CD14-positive monocyte (primary cell): ENCODE measurements around the gene GPR142. TPM values are rescaled to one million over a fixed set of nuclear protein-coding genes. Genes with fewer than 3 reads are reported as not detected.

ENCODE experiments used
- DNase-seq, 3 donors: peaks; one replicate each; pipeline ENCODE4 v3.0.0-alpha.2; 2011 to 2022
- H2AFZ ChIP-seq: 2 replicates; pipeline ENCODE4 v1.6.0; 2012; ENCODE audit warnings: mild to moderate bottlenecking, low read depth, low read length, inconsistent platforms; ENCODE audit not compliant: insufficient read depth, poor library complexity, severe bottlenecking
- H3K27ac ChIP-seq, 2 donors: 1 replicate in 1 of 2; 2 replicates in 1 of 2; pipeline ENCODE4 v1.5.1; 2012 to 2013; ENCODE audit warnings: low read length in 2 of 2, control low read depth in 1 of 2, inconsistent platforms in 1 of 2, low read depth in 1 of 2, mild to moderate bottlenecking in 1 of 2
- H3K27me3 ChIP-seq, 2 donors: one replicate each; pipeline versions ENCODE4 v1.6.0 to v1.6.1; 2011 to 2013; ENCODE audit warnings: low read length in 2 of 2; ENCODE audit not compliant: control insufficient read depth in 2 of 2, insufficient read depth in 2 of 2
- H3K36me3 ChIP-seq, 2 donors: replicated peaks in 1 of 2; 1 replicate in 1 of 2; 2 replicates in 1 of 2; pipeline versions ENCODE4 v1.5.1 to v1.6.1; 2012 to 2013; ENCODE audit warnings: low read length in 2 of 2, control low read depth in 1 of 2, inconsistent platforms in 1 of 2, mild to moderate bottlenecking in 1 of 2; ENCODE audit not compliant: insufficient read depth in 2 of 2, control insufficient read depth in 1 of 2
- H3K4me1 ChIP-seq, 2 donors: 1 replicate in 1 of 2; 2 replicates in 1 of 2; pipeline versions ENCODE4 v1.5.1 to v1.6.1; 2012 to 2013; ENCODE audit warnings: low read length in 2 of 2, control low read depth in 1 of 2, inconsistent platforms in 1 of 2, mild to moderate bottlenecking in 1 of 2, moderate library complexity in 1 of 2; ENCODE audit not compliant: insufficient read depth in 2 of 2, control insufficient read depth in 1 of 2
- H3K4me2 ChIP-seq: replicated peaks from 2 replicates; pipeline ENCODE3; 2012; ENCODE audit warnings: low read length, moderate library complexity, mild to moderate bottlenecking; ENCODE audit not compliant: poor library complexity, severe bottlenecking; ENCODE audit errors: extremely low read depth
- H3K4me3 ChIP-seq, 3 experiments: fragments of 200-600 bp in 1 of 3; sonication (generic) in 1 of 3; replicated peaks in 1 of 3; 1 replicate in 2 of 3; 2 replicates in 1 of 3; pipeline ENCODE4 v1.5.1; 2011 to 2013; ENCODE audit warnings: low read length in 3 of 3, mild to moderate bottlenecking in 3 of 3, control low read depth in 2 of 3, low read depth in 2 of 3, inconsistent platforms in 1 of 3, moderate library complexity in 1 of 3
- H3K79me2 ChIP-seq: 2 replicates; pipeline ENCODE4 v1.6.0; 2012; ENCODE audit warnings: mild to moderate bottlenecking, control low read depth, inconsistent platforms, low read length, moderate library complexity; ENCODE audit not compliant: insufficient read depth
- H3K9ac ChIP-seq: 2 replicates; pipeline ENCODE4 v1.6.0; 2017; ENCODE audit warnings: low read length, mild to moderate bottlenecking; ENCODE audit not compliant: insufficient read depth, poor library complexity, severe bottlenecking
- H3K9me3 ChIP-seq, 2 donors: replicated peaks in 1 of 2; 1 replicate in 1 of 2; 2 replicates in 1 of 2; pipeline versions ENCODE4 v1.5.1 to v1.6.1; 2012 to 2013; ENCODE audit warnings: low read length in 2 of 2, control low read depth in 1 of 2; ENCODE audit not compliant: control insufficient read depth in 1 of 2, insufficient read depth in 1 of 2
- H4K20me1 ChIP-seq: 2 replicates; pipeline ENCODE4 v1.6.0; 2012; ENCODE audit warnings: mild to moderate bottlenecking, low read length, control low read depth, moderate library complexity; ENCODE audit not compliant: insufficient read depth
- H3K27ac Mint-ChIP-seq, 7 donors: one replicate each; pipeline ENCODE4 v1.8.0; 2020; ENCODE audit warnings: mild to moderate bottlenecking in 7 of 7, mixed read lengths in 7 of 7, moderate library complexity in 6 of 7, inconsistent platforms in 2 of 7
- H3K27me3 Mint-ChIP-seq, 3 donors: one replicate each; pipeline ENCODE4 v1.8.0; 2021 to 2022; ENCODE audit warnings: low read depth in 3 of 3, mild to moderate bottlenecking in 3 of 3, mixed read lengths in 3 of 3, moderate library complexity in 3 of 3, inconsistent platforms in 1 of 3
- H3K36me3 Mint-ChIP-seq, 2 donors: one replicate each; pipeline ENCODE4 v1.8.0; 2020; ENCODE audit warnings: mixed read lengths in 2 of 2, inconsistent platforms in 1 of 2, mild to moderate bottlenecking in 1 of 2
- H3K4me1 Mint-ChIP-seq: one replicate; pipeline ENCODE4 v1.8.0; 2020; ENCODE audit warnings: mild to moderate bottlenecking, mixed read lengths
- H3K4me3 Mint-ChIP-seq, 2 donors: one replicate each; pipeline ENCODE4 v1.8.0; 2020; ENCODE audit warnings: mild to moderate bottlenecking in 2 of 2, mixed read lengths in 2 of 2, moderate library complexity in 1 of 2
- H3K9me3 Mint-ChIP-seq, 7 donors: one replicate each; pipeline ENCODE4 v1.8.0; 2020 to 2022; ENCODE audit warnings: mixed read lengths in 7 of 7, mild to moderate bottlenecking in 6 of 7, moderate library complexity in 6 of 7, inconsistent platforms in 2 of 7
- WGBS: methylation state at CpG from one replicate; pipeline ENCODE4 v1.1.5; 2013; ENCODE audit warnings: missing lambda C conversion rate; ENCODE audit not compliant: insufficient coverage; 5-methylcytosine and 5-hydroxymethylcytosine counted together
- intact Hi-C, 2 donors: fragments of 100-400 bp; cut with micrococcal nuclease; formaldehyde crosslinking; loops; one replicate each; pipeline versions ENCODE4 v1.15.0 to v1.15.1; 2023
- polyA plus RNA-seq, 3 donors: library from polyadenylated mRNA; depleted of rRNA in 1 of 3; unstranded in 2 of 3; stranded (reverse) in 1 of 3; fragments of 300-500 nt in 2 of 3; fragments of >200 nt in 1 of 3; fragmentation: Illumina TruSeq in 2 of 3; gene quantifications; 1 replicate in 2 of 3; 2 replicates in 1 of 3; pipeline ENCODE4 v1.2.3, GENCODE V29; 2012 to 2021
- TF ChIP-seq, protein P1 (sequence below): fragments of 200-600 bp; IDR thresholded peaks from one replicate; pipeline ENCODE4 v1.8.0; 2022; ENCODE audit warnings: antibody characterized with exemption, mild to moderate bottlenecking

GPR142 gene
- polyA plus RNA-seq, 3 donors: not detected

DNA sequence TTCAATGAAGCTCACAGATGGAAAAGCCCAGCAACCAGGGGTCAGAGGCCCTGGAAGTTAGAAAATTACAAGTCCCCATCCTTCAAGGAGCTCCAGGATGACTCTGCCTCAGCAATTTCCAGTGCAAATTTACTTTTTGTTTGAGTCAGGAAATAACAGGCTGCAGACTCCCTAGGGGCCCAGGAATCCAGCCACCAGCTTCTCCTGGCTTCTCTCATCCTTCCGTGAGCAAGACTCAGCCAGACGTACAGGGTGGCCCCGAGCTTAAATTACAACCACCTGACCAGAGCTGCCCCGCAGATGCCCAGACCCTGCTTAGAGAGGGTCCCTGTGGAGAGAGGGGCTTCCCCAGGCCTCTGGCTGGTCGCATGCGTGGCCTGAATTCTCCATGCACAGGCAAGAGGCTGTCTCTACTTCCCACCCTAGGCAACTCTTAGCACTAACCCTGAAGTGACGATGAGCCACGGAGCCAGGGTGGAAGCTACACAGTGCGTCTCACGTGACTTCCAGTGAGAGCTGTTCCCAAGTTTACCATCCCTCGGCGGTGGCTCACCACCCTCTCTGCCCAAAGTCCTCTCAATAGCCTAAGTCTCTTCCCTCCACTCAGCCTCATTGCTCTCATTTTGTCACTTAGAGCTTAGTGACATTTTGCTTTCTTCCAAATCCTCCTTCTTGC, 27.1 kb downstream of the GPR142 start:
- H3K36me3 Mint-ChIP-seq: peaks cover 0 to 4% of the 10 kb centered on the region in 2 donors
- H3K4me1 ChIP-seq: peaks cover 10 to 21% of the 10 kb centered on the region in 2 donors
- intact Hi-C loops: no loop called here
- peaks cover 27% of the 10 kb centered on the region for H3K4me1 Mint-ChIP-seq
- 97% methylated on average over 8 of the region's 12 CpGs for WGBS
- peak overlapping the region in 1 of 2 donors; percentile 38 for H3K4me3 Mint-ChIP-seq
- H3K27ac ChIP-seq: no peak overlapping the region
- H3K27me3 Mint-ChIP-seq: peaks cover under 1 to 10% (median 4%) of the 10 kb centered on the region in 3 donors
- DNase-seq: no peak
- H3K4me2 ChIP-seq: no peak overlapping the region
- TF ChIP-seq, protein P1, sequence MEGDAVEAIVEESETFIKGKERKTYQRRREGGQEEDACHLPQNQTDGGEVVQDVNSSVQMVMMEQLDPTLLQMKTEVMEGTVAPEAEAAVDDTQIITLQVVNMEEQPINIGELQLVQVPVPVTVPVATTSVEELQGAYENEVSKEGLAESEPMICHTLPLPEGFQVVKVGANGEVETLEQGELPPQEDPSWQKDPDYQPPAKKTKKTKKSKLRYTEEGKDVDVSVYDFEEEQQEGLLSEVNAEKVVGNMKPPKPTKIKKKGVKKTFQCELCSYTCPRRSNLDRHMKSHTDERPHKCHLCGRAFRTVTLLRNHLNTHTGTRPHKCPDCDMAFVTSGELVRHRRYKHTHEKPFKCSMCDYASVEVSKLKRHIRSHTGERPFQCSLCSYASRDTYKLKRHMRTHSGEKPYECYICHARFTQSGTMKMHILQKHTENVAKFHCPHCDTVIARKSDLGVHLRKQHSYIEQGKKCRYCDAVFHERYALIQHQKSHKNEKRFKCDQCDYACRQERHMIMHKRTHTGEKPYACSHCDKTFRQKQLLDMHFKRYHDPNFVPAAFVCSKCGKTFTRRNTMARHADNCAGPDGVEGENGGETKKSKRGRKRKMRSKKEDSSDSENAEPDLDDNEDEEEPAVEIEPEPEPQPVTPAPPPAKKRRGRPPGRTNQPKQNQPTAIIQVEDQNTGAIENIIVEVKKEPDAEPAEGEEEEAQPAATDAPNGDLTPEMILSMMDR: no peak
- H3K9ac ChIP-seq: no peak overlapping the region
- H3K27ac Mint-ChIP-seq: peak overlapping the region in 1 of 7 donors; percentile 20
- H3K27me3 ChIP-seq: no peaks in the 10 kb centered on the region
- peaks cover 0 to 11% of the 10 kb centered on the region in 2 donors for H3K9me3 ChIP-seq
- no peaks in the 10 kb centered on the region for H4K20me1 ChIP-seq
- H3K36me3 ChIP-seq: no peaks in the 10 kb centered on the region
- H2AFZ ChIP-seq: no peak overlapping the region
- peaks cover 4 to 14% (median 9%) of the 10 kb centered on the region in 7 donors for H3K9me3 Mint-ChIP-seq
- H3K79me2 ChIP-seq: no peaks in the 10 kb centered on the region
- no peak overlapping the region for H3K4me3 ChIP-seq

GRCh38 chr17:74394977-74395376, 27.7 kb downstream of the GPR142 start:
- 81% methylated on average over 7 of the region's 7 CpGs for WGBS
- DNase-seq: no peak
- no peak overlapping the region for H3K4me3 ChIP-seq
- peak overlapping the region in 1 of 2 donors; percentile 38 for H3K4me3 Mint-ChIP-seq
- peaks cover 8 to 17% (median 12%) of the 10 kb centered on the region in 7 donors for H3K9me3 Mint-ChIP-seq
- TF ChIP-seq, protein P1: no peak
- peaks cover 0 to 11% of the 10 kb centered on the region in 2 donors for H3K9me3 ChIP-seq
- peaks cover 3 to 10% (median 3%) of the 10 kb centered on the region in 3 donors for H3K27me3 Mint-ChIP-seq
- no peak overlapping the region for H3K27ac ChIP-seq
- peaks cover 0 to 4% of the 10 kb centered on the region in 2 donors for H3K36me3 Mint-ChIP-seq
- H3K9ac ChIP-seq: no peak overlapping the region
- no peaks in the 10 kb centered on the region for H3K27me3 ChIP-seq
- peak overlapping the region in 1 of 7 donors; percentile 20 for H3K27ac Mint-ChIP-seq
- H3K4me2 ChIP-seq: no peak overlapping the region
- no peaks in the 10 kb centered on the region for H4K20me1 ChIP-seq
- peaks cover 27% of the 10 kb centered on the region for H3K4me1 Mint-ChIP-seq
- no peak overlapping the region for H2AFZ ChIP-seq
- intact Hi-C loops: no loop called here
- H3K4me1 ChIP-seq: peaks cover 10 to 21% of the 10 kb centered on the region in 2 donors
- H3K36me3 ChIP-seq: no peaks in the 10 kb centered on the region
- H3K79me2 ChIP-seq: no peaks in the 10 kb centered on the region
